WERI-Rb-1 (cell line): ENCODE data around the gene ARMC2.
"Not testable (repeated sequence)": the region's sequence is repeated elsewhere in the genome, so short reads cannot be mapped to it uniquely, and the experiment has no call there.

Source experiments
- DNase-seq: peaks from one replicate; pipeline ENCODE4 v3.0.0-alpha.2; 2020
- H3K27ac ChIP-seq: fragments of 250-450 bp; sonication (Bioruptor Pico); 2 replicates; pipeline ENCODE4 v1.5.1; 2020; ENCODE audit warnings: mild to moderate bottlenecking, moderate library complexity
- H3K27me3 ChIP-seq: fragments of 250-450 bp; sonication (Bioruptor Pico); 2 replicates; pipeline ENCODE4 v1.5.1; 2021; ENCODE audit warnings: mild to moderate bottlenecking, low read depth, moderate library complexity; ENCODE audit not compliant: insufficient read depth, severe bottlenecking
- H3K36me3 ChIP-seq: fragments of 250-450 bp; sonication (Bioruptor Pico); 2 replicates; pipeline ENCODE4 v1.5.1; 2020; ENCODE audit warnings: mild to moderate bottlenecking, moderate library complexity
- H3K4me3 ChIP-seq: 2 replicates; pipeline ENCODE4 v1.5.1; 2011; ENCODE audit warnings: low read depth, mild to moderate bottlenecking, control low read depth, low read length
- H3K9me3 ChIP-seq: fragments of 250-450 bp; sonication (Bioruptor Pico); 2 replicates; pipeline ENCODE4 v1.5.1; 2021; ENCODE audit warnings: mild to moderate bottlenecking, moderate library complexity; ENCODE audit not compliant: severe bottlenecking
- CTCF ChIP-seq: IDR thresholded peaks from 2 replicates; pipeline ENCODE4 v1.5.1; 2011; ENCODE audit warnings: low read depth, mild to moderate bottlenecking, control low read depth, inconsistent platforms, low read length

ARMC2 gene

DNA sequence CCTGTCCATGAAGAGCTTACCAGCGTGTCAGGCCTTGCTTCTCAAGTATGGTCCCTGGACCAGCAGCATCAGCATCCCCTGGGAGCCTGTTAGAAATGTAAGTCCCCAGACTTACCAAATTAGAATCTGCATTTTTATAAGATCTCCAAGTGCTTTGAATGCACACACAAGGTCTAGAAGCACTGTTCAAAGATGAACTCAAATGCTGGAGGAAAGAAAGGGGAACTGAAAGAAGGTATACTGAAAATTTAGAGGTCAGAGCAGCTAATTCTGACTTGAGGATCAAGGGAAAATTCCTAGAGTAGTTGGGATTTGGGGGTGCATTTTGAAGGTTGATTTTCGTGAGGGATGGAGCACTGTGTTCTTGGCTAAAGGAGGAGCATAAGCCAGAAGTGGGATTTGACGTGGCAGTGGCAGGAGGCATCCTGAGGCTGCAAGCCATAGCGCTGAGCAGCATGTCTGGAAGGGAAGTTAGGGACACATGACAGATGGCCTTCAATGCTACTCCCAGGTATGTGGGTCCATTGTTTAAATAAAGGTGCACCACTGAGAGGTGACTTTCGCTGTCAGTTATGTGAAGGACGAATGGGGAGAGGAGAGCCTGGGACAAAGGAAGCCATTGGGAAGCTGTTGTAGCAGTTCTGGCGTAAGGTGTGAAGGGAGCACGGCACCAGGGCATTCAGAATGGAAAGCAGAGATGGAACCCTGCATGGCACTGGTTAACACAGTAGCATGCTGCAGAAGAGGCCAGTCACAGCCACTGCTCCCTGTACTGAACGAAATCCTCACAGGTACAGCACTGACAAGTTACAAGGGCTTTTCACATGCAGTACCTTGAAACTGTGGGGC is 36.2 kb downstream of the ARMC2 start:
- H3K27me3 ChIP-seq: no peaks in the 10 kb centered on the region
- no peaks in the 10 kb centered on the region for H3K36me3 ChIP-seq
- no peak overlapping the region for H3K27ac ChIP-seq
- no peak for DNase-seq
- TF ChIP-seq CTCF: no peak
- no peaks in the 10 kb centered on the region for H3K9me3 ChIP-seq
- H3K4me3 ChIP-seq: no peak overlapping the region

DNA sequence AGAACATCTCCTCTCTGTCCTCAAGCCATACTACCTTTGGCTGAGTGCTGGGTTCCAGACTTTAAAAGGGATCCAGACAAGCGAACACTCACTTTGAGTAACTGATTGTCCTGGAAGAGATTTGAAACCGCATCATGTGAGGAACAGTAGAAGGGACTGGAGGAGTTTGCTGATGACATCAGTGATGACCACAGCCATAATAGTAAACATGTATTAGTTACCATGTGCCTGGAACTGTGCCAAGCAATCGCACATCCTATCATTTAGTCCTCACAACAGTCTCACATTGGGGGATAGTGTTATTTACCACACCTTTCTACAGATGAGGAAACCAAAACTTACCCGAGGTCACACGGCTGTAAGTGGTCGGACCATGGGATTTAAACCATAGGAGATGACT is 39.8 kb downstream of the ARMC2 start:
- Histone ChIP-seq H3K36me3 (no peaks in the 10 kb centered on the region), H3K27me3 (no peaks in the 10 kb centered on the region), H3K9me3 (no peaks in the 10 kb centered on the region), H3K27ac (no peak overlapping the region), H3K4me3 (no peak overlapping the region)
- no peak for DNase-seq
- no peak for TF ChIP-seq CTCF

DNA sequence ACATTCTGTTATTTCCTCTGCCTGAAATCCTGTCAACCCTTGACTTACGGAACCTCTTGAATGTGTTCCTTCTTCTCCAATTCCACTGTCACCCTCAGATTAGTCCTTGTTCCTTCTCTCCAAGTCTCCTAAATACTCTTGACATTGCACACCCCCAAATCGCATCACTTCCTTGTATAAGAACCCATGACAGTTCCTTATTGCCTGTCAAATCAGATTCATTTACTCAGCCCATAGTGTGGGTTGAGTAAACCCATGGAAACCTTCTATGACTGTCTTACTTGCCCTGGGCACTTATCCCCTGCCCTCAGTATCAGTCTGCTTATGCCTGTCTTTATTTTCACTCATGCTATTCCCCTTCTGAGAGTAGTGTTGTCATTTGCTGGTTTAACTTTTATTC is 40.5 kb downstream of the ARMC2 start:
- Histone ChIP-seq H3K9me3 (no peaks in the 10 kb centered on the region), H3K27me3 (no peaks in the 10 kb centered on the region), H3K4me3 (no peak overlapping the region), H3K36me3 (no peaks in the 10 kb centered on the region), H3K27ac (no peak overlapping the region)
- no peak for DNase-seq
- TF ChIP-seq CTCF: no peak

DNA sequence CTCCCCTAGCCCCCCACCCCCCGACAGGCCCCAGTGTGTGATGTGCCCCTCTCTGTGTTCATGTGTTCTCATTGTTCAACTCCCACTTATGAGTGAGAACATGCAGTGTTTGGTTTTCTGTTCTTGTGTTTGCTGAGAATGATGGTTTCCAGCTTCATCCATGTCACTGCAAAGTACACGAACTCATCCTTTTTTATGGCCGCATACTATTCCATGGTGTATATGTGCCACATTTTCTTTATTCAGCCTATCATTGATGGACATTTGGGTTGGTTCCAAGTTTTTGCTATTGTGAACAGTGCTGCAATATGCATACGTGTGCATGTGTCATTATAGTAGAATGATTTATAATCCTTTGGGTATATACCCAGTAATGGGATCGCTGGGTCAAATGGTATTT is 42.7 kb downstream of the ARMC2 start:
- H3K27me3 ChIP-seq, H3K27ac ChIP-seq, H3K9me3 ChIP-seq, H3K4me3 ChIP-seq, DNase-seq, H3K36me3 ChIP-seq: not testable (repeated sequence)

GRCh38 chr6:108895571-108895970 is 47.3 kb downstream of the ARMC2 start:
- no peak for TF ChIP-seq CTCF
- H3K27ac ChIP-seq: no peak overlapping the region
- H3K4me3 ChIP-seq: no peak overlapping the region
- no peaks in the 10 kb centered on the region for H3K9me3 ChIP-seq
- H3K27me3 ChIP-seq: no peaks in the 10 kb centered on the region
- DNase-seq: no peak
- H3K36me3 ChIP-seq: no peaks in the 10 kb centered on the region

DNA sequence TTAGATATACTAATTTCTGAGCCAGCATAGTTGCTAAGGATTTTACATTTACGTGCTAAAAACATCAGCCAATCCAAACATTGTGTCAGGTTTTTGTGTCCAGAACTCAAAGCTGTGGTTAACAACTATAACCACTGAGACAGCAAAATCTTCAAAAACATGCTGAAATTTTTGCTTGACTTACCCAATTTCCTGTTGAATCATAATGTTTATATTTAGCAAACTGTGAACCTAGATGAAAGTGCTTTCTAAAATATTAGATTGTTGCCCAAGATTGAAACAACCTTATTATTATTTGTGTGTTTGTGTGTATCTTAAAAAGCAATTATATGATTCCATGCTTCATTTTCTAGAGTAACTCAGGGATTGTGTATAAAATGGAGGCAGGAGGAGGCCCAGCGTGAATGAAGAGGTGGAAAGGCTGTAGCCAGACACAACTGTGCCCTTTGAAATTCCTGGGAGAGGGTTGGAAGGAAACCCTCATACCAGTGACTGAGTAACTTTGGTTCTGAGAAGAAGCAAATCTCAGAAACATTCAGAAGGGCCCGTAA is 48.0 kb downstream of the ARMC2 start:
- no peak for DNase-seq

More for the DNA sequence above, 48.0 kb downstream of the ARMC2 start:
- Histone ChIP-seq H3K27ac (no peak overlapping the region), H3K27me3 (no peaks in the 10 kb centered on the region), H3K9me3 (no peaks in the 10 kb centered on the region), H3K36me3 (no peaks in the 10 kb centered on the region), H3K4me3 (no peak overlapping the region)
- TF ChIP-seq CTCF: no peak
